Naive B cell (primary cell): ENCODE data around the gene FAM81B. TPM values are rescaled to one million over a fixed set of nuclear protein-coding genes. Genes with fewer than 3 reads are reported as not detected.
"Not testable (repeated sequence)": the region's sequence is repeated elsewhere in the genome, so short reads cannot be mapped to it uniquely, and the experiment has no call there.

Experiments
- ATAC-seq, 2 donors: fragments of 150-1000 bp; cut with Tn5 transposase; 2 replicates each; pipeline ENCODE4 v1.10.0; 2021; ENCODE audit warnings: low read depth in 2 of 2, mild to moderate bottlenecking in 2 of 2, moderate library complexity in 2 of 2
- DNase-seq: peaks from one replicate; pipeline ENCODE4 v3.0.0; 2022
- H3K27ac Mint-ChIP-seq, 6 donors: one replicate each; pipeline ENCODE4 v1.8.0; 2020 to 2022; ENCODE audit warnings: mild to moderate bottlenecking in 6 of 6, mixed read lengths in 6 of 6, moderate library complexity in 5 of 6, inconsistent platforms in 2 of 6
- H3K27me3 Mint-ChIP-seq, 3 donors: one replicate each; pipeline ENCODE4 v1.8.0; 2021 to 2022; ENCODE audit warnings: mixed read lengths in 3 of 3, mild to moderate bottlenecking in 1 of 3
- H3K36me3 Mint-ChIP-seq, 2 donors: one replicate each; pipeline ENCODE4 v1.8.0; 2020 to 2022; ENCODE audit warnings: mixed read lengths in 2 of 2, inconsistent platforms in 1 of 2, mild to moderate bottlenecking in 1 of 2
- H3K4me1 Mint-ChIP-seq, 3 donors: one replicate each; pipeline ENCODE4 v1.8.0; 2020 to 2022; ENCODE audit warnings: mixed read lengths in 3 of 3, inconsistent platforms in 1 of 3, mild to moderate bottlenecking in 1 of 3, moderate library complexity in 1 of 3
- H3K4me3 Mint-ChIP-seq, 8 donors: one replicate each; pipeline ENCODE4 v1.8.0; 2020 to 2022; ENCODE audit warnings: mild to moderate bottlenecking in 8 of 8, mixed read lengths in 8 of 8, moderate library complexity in 8 of 8, inconsistent platforms in 2 of 8
- H3K9me3 Mint-ChIP-seq, 7 donors: one replicate each; pipeline ENCODE4 v1.8.0; 2020 to 2022; ENCODE audit warnings: mixed read lengths in 7 of 7, mild to moderate bottlenecking in 5 of 7, inconsistent platforms in 2 of 7, moderate library complexity in 1 of 7
- polyA plus RNA-seq, 6 donors: library from polyadenylated mRNA; unstranded; fragments of 300-500 nt; fragmentation: Illumina TruSeq; gene quantifications; one replicate each; pipeline ENCODE4 v1.2.3, GENCODE V29; 2021; ENCODE audit warnings: low read depth in 6 of 6

The FAM81B gene
- polyA plus RNA-seq, 6 donors from 2014 or later: 1.2 to 1.3 TPM; not detected in 4

- H3K4me3 Mint-ChIP-seq: no peak overlapping the region
- peaks cover 6 to 11% (median 9%) of the 10 kb centered on the region in 3 donors for H3K4me1 Mint-ChIP-seq
- H3K27me3 Mint-ChIP-seq: peaks cover 0 to 5% (median 0%) of the 10 kb centered on the region in 3 donors
- DNase-seq: no peak
- no peaks in the 10 kb centered on the region for H3K36me3 Mint-ChIP-seq
- no peak overlapping the region for H3K27ac Mint-ChIP-seq
- peaks cover 0 to 2% (median 0%) of the 10 kb centered on the region in 7 donors for H3K9me3 Mint-ChIP-seq
- ATAC-seq: no peak
Measured at GRCh38 chr5:95379133-95379532, 12.0 kb upstream of the FAM81B start.

- no peak for ATAC-seq
- Mint-ChIP-seq H3K4me1 (peaks cover 6 to 11% (median 9%) of the 10 kb centered on the region in 3 donors), H3K9me3 (peaks cover 0 to 2% (median 0%) of the 10 kb centered on the region in 7 donors), H3K4me3 (peak overlapping the region in 2 of 8 donors; percentile 2 to 30), H3K27me3 (no peaks in the 10 kb centered on the region), H3K27ac (no peak overlapping the region), H3K36me3 (no peaks in the 10 kb centered on the region)
- DNase-seq: no peak
Measured at GRCh38 chr5:95380103-95380628, 11.0 kb upstream of the FAM81B start.

- no peaks in the 10 kb centered on the region for H3K36me3 Mint-ChIP-seq
- peaks cover 6 to 11% (median 9%) of the 10 kb centered on the region in 3 donors for H3K4me1 Mint-ChIP-seq
- H3K9me3 Mint-ChIP-seq: peaks cover 0 to 13% (median 2%) of the 10 kb centered on the region in 7 donors
- H3K27ac Mint-ChIP-seq: no peak overlapping the region
- H3K27me3 Mint-ChIP-seq: no peaks in the 10 kb centered on the region
- no peak for ATAC-seq
- no peak overlapping the region for H3K4me3 Mint-ChIP-seq
- DNase-seq: no peak
Measured at GRCh38 chr5:95382801-95383200, 8.4 kb upstream of the FAM81B start.

GRCh38 chr5:95384485-95385213, 6.5 kb upstream of the FAM81B start:
- Mint-ChIP-seq H3K9me3 (peaks cover 0 to 13% (median 2%) of the 10 kb centered on the region in 7 donors), H3K4me1 (peaks cover 6 to 11% (median 9%) of the 10 kb centered on the region in 3 donors), H3K36me3 (no peaks in the 10 kb centered on the region), H3K27ac (no peak overlapping the region), H3K4me3 (no peak overlapping the region), H3K27me3 (no peaks in the 10 kb centered on the region)
- ATAC-seq (no peak), DNase-seq (no peak)

- Mint-ChIP-seq H3K36me3 (no peaks in the 10 kb centered on the region), H3K27ac (no peak overlapping the region), H3K4me3 (no peak overlapping the region), H3K9me3 (peaks cover 0 to 11% (median 2%) of the 10 kb centered on the region in 7 donors), H3K27me3 (no peaks in the 10 kb centered on the region), H3K4me1 (peaks cover 1 to 6% (median 2%) of the 10 kb centered on the region in 3 donors)
- DNase-seq (no peak), ATAC-seq (no peak)
Measured at GRCh38 chr5:95385334-95385733, 5.8 kb upstream of the FAM81B start.

- H3K4me3 Mint-ChIP-seq, H3K27me3 Mint-ChIP-seq, H3K27ac Mint-ChIP-seq: not testable (repeated sequence)
Measured at GRCh38 chr5:95391965-95392364, 799 bp downstream of the FAM81B start.

GRCh38 chr5:95392593-95393182, 1.5 kb downstream of the FAM81B start:
- peaks cover 3 to 11% (median 9%) of the 10 kb centered on the region in 7 donors for H3K9me3 Mint-ChIP-seq
- no peak overlapping the region for H3K27ac Mint-ChIP-seq
- ATAC-seq (no peak), DNase-seq (no peak)
- H3K36me3 Mint-ChIP-seq: no peaks in the 10 kb centered on the region
- no peaks in the 10 kb centered on the region for H3K4me1 Mint-ChIP-seq
- H3K27me3 Mint-ChIP-seq: peaks cover 0 to 4% (median 3%) of the 10 kb centered on the region in 3 donors
- H3K4me3 Mint-ChIP-seq: no peak overlapping the region

More at GRCh38 chr5:95391965-95392364, 799 bp downstream of the FAM81B start:
- H3K4me1 Mint-ChIP-seq, ATAC-seq, DNase-seq, H3K36me3 Mint-ChIP-seq: not testable (repeated sequence)
- peaks cover 4 to 11% (median 9%) of the 10 kb centered on the region in 7 donors for H3K9me3 Mint-ChIP-seq

GRCh38 chr5:95393279-95393678, 2.1 kb downstream of the FAM81B start:
- Mint-ChIP-seq H3K27ac (no peak overlapping the region), H3K27me3 (peaks cover 0 to 5% (median 4%) of the 10 kb centered on the region in 3 donors), H3K36me3 (no peaks in the 10 kb centered on the region), H3K4me3 (no peak overlapping the region), H3K4me1 (no peaks in the 10 kb centered on the region), H3K9me3 (peaks cover 0 to 11% (median 9%) of the 10 kb centered on the region in 7 donors)
- ATAC-seq: no peak
- no peak for DNase-seq

- DNase-seq: no peak
- Mint-ChIP-seq H3K36me3 (no peaks in the 10 kb centered on the region), H3K4me1 (no peaks in the 10 kb centered on the region), H3K4me3 (no peak overlapping the region), H3K27me3 (peaks cover 0 to 5% (median 0%) of the 10 kb centered on the region in 3 donors), H3K9me3 (no peaks in the 10 kb centered on the region), H3K27ac (no peak overlapping the region)
- no peak for ATAC-seq
Measured at GRCh38 chr5:95398989-95399388, 7.8 kb downstream of the FAM81B start.

GRCh38 chr5:95401626-95402025, 10.5 kb downstream of the FAM81B start:
- H3K9me3 Mint-ChIP-seq: peaks cover 0 to 6% (median 0%) of the 10 kb centered on the region in 7 donors
- ATAC-seq (no peak), DNase-seq (no peak)
- no peak overlapping the region for H3K27ac Mint-ChIP-seq
- no peaks in the 10 kb centered on the region for H3K4me1 Mint-ChIP-seq
- no peaks in the 10 kb centered on the region for H3K36me3 Mint-ChIP-seq
- H3K4me3 Mint-ChIP-seq: no peak overlapping the region
- H3K27me3 Mint-ChIP-seq: peaks cover 0 to 5% (median 0%) of the 10 kb centered on the region in 3 donors

- Mint-ChIP-seq H3K36me3 (no peaks in the 10 kb centered on the region), H3K27me3 (peaks cover 6 to 8% (median 6%) of the 10 kb centered on the region in 3 donors), H3K4me3 (no peak overlapping the region)
Measured at GRCh38 chr5:95403996-95404395, 12.8 kb downstream of the FAM81B start.

GRCh38 chr5:95406426-95407090, 15.4 kb downstream of the FAM81B start:
- Mint-ChIP-seq H3K9me3 (peaks cover 0 to 6% (median 0%) of the 10 kb centered on the region in 7 donors), H3K4me1 (no peaks in the 10 kb centered on the region), H3K27ac (no peak overlapping the region), H3K4me3 (no peak overlapping the region), H3K27me3 (peaks cover 6 to 8% (median 6%) of the 10 kb centered on the region in 3 donors), H3K36me3 (no peaks in the 10 kb centered on the region)
- DNase-seq (no peak), ATAC-seq (no peak)

More at GRCh38 chr5:95403996-95404395, 12.8 kb downstream of the FAM81B start:
- DNase-seq (no peak), ATAC-seq (no peak)
- no peaks in the 10 kb centered on the region for H3K4me1 Mint-ChIP-seq
- no peak overlapping the region for H3K27ac Mint-ChIP-seq
- peaks cover 0 to 6% (median 0%) of the 10 kb centered on the region in 7 donors for H3K9me3 Mint-ChIP-seq

GRCh38 chr5:95410279-95410678, 19.1 kb downstream of the FAM81B start:
- H3K27ac Mint-ChIP-seq: no peak overlapping the region
- H3K9me3 Mint-ChIP-seq: peaks cover 0 to 4% (median 0%) of the 10 kb centered on the region in 7 donors
- DNase-seq: no peak
- H3K36me3 Mint-ChIP-seq: no peaks in the 10 kb centered on the region
- peaks cover 6 to 8% (median 6%) of the 10 kb centered on the region in 3 donors for H3K27me3 Mint-ChIP-seq
- no peaks in the 10 kb centered on the region for H3K4me1 Mint-ChIP-seq
- no peak overlapping the region for H3K4me3 Mint-ChIP-seq
- ATAC-seq: no peak
